Mesothelial cell of epicardium (in vitro differentiated cells): ENCODE data around the gene KCNJ18. TPM values are rescaled to one million over a fixed set of nuclear protein-coding genes. Genes with fewer than 3 reads are reported as not detected.
"Not testable (repeated sequence)": the region's sequence is repeated elsewhere in the genome, so short reads cannot be mapped to it uniquely, and the experiment has no call there.

Source experiments
- DNase-seq, 2 experiments: peaks; one replicate each; pipeline ENCODE4 v3.0.0; 2021; ENCODE audit warnings: low spot score in 2 of 2; ENCODE audit not compliant: unreplicated experiment in 2 of 2
- H3K27ac Mint-ChIP-seq: 2 replicates; pipeline ENCODE4 v1.8.0; 2021; ENCODE audit warnings: mixed read lengths
- H3K27me3 Mint-ChIP-seq: 2 replicates; pipeline ENCODE4 v1.8.0; 2021; ENCODE audit warnings: low read depth, mixed read lengths
- H3K36me3 Mint-ChIP-seq: 2 replicates; pipeline ENCODE4 v1.8.0; 2021; ENCODE audit warnings: mixed read lengths
- H3K4me1 Mint-ChIP-seq: 2 replicates; pipeline ENCODE4 v1.8.0; 2021; ENCODE audit warnings: mixed read lengths
- H3K4me3 Mint-ChIP-seq: 2 replicates; pipeline ENCODE4 v1.8.0; 2021; ENCODE audit warnings: mild to moderate bottlenecking, moderate library complexity, mixed read lengths
- H3K9me3 Mint-ChIP-seq: 2 replicates; pipeline ENCODE4 v1.8.0; 2021; ENCODE audit warnings: mixed read lengths
- total RNA-seq: library from RNA; stranded (reverse); gene quantifications from 3 replicates; pipeline ENCODE4 v1.2.1, GENCODE V29; 2021
- TF ChIP-seq, protein P1 (sequence below): fragments of 200-600 bp; sonication (generic); IDR thresholded peaks from one replicate; pipeline ENCODE4 v1.5.0; 2021; ENCODE audit warnings: antibody characterized with exemption; ENCODE audit not compliant: unreplicated experiment

Gene KCNJ18
- total RNA-seq, 1 donor from 2014 or later: not detected

DNA sequence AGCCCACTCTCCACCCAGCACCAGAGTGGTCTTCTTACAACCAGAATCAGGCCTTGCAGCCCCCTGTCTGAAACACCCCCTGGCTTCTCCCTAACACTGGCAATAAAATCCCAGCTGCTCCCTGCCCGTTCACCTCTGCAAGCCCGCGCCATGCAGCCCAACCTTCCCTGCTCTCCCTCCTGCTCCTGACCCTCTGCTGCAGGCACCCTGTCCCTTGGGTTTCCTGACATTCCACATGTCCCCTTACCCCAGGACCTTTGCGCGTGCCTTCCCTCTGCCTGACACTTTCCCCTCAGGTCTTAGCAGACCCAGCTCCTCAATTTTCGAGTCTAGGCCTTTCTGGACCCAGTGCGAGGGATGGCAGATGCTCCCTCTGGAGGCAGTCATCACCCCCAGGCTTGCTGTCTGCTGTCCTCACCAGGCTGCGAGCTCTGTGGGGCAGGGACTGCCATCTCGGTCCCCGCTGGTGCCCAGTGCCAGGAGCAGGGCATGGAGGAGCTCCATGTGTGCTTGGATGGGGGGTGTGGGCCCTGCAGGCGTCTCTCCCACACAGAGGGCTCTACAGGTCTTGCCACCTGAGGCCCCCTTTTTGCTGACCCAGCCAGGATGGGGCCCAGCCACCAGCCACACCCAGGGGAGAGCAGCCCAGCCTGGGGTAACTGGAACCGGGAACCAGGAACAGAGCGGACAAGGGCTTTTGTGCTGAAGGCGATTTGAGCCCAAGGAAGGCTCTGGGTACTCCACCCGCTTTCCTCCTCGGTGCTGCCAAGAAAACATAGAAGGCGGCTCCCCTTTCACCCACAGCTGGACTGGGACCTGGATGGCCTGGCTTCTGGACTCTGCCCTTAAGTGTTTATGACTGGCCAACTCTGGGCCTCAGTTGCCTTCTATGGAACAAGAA lies 15.6 kb downstream of the KCNJ18 start:
- H3K27me3 Mint-ChIP-seq, H3K4me1 Mint-ChIP-seq, H3K4me3 Mint-ChIP-seq, H3K36me3 Mint-ChIP-seq, H3K27ac Mint-ChIP-seq, DNase-seq: not testable (repeated sequence)
- peaks cover 30% of the 10 kb centered on the region for H3K9me3 Mint-ChIP-seq

DNA sequence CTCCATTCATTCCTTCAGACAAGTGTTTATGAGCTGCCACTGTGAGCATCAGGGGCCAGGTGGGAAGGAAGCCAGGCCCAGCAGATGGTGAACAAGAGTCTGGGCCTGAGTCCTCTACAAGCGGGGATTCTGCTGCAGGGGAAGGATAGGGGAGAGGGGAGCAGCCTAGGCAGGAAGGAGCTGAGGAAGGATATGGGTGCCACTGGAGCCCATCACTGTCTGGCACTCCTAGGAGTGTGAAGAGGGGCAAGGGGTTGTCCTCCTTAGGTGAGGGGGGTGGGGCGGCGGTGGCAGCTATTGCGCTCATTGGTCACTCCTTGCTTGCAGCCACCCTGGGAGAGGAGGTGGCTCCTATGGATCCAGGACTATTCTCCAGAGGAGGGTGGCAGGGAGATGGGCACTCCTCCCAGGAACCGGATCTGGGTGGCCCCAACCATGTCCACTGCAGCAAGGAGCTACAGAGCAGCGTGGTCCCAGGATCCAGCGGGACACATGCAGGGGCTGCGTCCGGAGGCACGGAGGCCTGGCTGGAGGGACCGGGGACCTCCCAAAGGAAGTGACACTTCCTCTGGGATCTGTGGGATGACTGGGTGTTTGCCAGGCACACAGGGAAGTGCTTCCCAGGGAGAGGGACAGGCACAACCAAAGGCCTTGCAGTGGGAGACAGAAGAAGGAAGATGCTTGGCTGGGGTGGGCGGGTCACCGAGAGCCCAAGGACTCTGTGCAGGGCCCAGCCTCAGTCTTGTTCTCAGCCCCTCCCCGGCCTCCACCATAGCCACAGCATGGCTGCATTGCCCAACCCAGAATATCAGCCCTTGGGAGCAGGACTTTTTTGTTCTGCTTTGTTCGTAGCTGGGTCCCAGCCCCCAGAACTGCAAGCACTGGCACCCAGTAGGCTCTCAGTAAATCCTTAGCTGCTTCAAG lies 16.6 kb downstream of the KCNJ18 start:
- not testable (repeated sequence) for H3K27me3 Mint-ChIP-seq, H3K4me1 Mint-ChIP-seq, H3K36me3 Mint-ChIP-seq, H3K27ac Mint-ChIP-seq, H3K4me3 Mint-ChIP-seq, DNase-seq
- H3K9me3 Mint-ChIP-seq: peaks cover 37% of the 10 kb centered on the region

DNA sequence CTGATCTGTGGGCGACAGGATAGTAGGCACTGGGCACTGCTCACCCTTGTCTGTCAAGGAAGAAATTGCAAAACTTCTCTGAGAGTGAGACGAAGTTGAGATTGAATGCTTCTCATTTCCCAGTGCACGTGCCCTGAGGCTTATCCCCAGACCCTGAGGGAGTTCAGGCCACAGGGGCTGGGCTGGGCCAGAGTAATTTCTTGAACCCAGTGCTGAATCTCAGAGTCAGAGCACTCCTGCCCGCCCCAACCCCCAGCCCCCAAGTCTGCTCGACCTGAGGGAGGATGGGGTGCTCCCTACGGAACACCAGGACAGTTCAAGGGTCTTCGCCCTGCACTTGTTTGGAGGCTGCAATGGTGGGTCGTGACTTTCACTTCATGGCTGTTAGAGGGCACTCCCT lies 17.7 kb downstream of the KCNJ18 start:
- H3K4me1 Mint-ChIP-seq, H3K36me3 Mint-ChIP-seq, DNase-seq, H3K27me3 Mint-ChIP-seq, H3K4me3 Mint-ChIP-seq, H3K27ac Mint-ChIP-seq: not testable (repeated sequence)
- H3K9me3 Mint-ChIP-seq: peaks cover 38% of the 10 kb centered on the region

DNA sequence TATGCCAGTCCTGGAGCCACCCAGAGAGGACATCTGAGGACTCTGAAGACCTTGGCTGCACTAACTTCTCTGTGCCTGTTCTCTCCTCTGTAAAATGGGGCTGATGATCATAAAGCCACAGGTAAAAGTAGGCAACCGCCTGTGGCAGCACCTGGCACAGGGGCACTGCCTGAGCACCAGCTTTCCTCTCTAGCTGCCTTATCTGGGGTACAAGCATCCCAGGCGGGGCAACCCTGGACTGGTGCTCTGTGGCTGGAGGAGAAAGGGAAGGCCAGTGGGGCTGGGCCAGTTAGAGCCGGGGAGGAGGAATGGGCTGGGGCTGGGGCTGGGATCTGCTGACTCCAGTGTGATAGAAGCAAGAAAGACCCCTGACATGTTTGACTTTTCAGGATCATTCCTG lies 18.2 kb downstream of the KCNJ18 start:
- H3K4me1 Mint-ChIP-seq, H3K27ac Mint-ChIP-seq, H3K27me3 Mint-ChIP-seq, H3K4me3 Mint-ChIP-seq, DNase-seq, H3K36me3 Mint-ChIP-seq: not testable (repeated sequence)
- peaks cover 34% of the 10 kb centered on the region for H3K9me3 Mint-ChIP-seq

DNA sequence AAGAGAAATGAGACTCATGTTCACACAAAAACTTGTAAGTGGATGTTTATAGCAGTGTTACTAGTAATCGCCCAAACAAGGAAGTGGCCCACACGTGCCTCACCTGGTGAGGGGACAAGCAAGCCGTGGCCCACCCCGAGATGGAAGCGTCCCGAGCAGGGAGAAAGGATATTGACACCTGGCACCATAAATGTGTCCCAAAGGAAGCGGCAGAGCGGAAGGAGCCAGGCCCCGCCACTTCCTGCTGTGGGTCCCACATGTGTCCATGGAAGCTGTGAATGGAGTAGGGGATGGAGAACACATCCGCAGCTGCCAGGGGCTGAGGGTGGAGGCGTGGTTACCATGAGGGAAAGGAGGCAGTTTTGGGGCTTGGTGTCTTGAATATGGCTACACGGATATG lies 18.9 kb downstream of the KCNJ18 start:
- no peak overlapping the region for H3K4me3 Mint-ChIP-seq
- H3K27me3 Mint-ChIP-seq: no peaks in the 10 kb centered on the region
- H3K36me3 Mint-ChIP-seq: no peaks in the 10 kb centered on the region
- DNase-seq: no peak
- peaks cover 32% of the 10 kb centered on the region for H3K9me3 Mint-ChIP-seq
- no peaks in the 10 kb centered on the region for H3K4me1 Mint-ChIP-seq
- H3K27ac Mint-ChIP-seq: no peak overlapping the region
- TF ChIP-seq, protein P1, sequence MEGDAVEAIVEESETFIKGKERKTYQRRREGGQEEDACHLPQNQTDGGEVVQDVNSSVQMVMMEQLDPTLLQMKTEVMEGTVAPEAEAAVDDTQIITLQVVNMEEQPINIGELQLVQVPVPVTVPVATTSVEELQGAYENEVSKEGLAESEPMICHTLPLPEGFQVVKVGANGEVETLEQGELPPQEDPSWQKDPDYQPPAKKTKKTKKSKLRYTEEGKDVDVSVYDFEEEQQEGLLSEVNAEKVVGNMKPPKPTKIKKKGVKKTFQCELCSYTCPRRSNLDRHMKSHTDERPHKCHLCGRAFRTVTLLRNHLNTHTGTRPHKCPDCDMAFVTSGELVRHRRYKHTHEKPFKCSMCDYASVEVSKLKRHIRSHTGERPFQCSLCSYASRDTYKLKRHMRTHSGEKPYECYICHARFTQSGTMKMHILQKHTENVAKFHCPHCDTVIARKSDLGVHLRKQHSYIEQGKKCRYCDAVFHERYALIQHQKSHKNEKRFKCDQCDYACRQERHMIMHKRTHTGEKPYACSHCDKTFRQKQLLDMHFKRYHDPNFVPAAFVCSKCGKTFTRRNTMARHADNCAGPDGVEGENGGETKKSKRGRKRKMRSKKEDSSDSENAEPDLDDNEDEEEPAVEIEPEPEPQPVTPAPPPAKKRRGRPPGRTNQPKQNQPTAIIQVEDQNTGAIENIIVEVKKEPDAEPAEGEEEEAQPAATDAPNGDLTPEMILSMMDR: no peak

DNA sequence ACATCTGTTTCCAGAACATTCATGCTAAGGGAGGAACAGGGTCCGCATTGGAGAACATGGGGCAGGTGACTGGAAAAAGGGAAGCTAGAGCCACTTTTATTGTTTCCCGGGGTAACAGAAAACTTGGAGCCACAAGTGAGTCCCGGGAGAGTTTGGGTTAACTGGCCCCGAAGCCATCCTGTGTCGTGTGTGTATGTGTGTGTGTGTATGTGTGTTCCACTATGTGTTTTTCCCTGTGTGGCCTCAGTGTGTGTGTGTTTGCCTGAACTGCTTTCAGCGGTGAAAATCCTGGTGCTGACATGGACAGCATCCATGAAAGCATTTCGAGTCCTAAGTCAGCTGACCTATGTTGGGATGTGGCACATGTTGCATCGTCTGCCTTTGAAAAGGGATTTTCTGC lies 20.7 kb downstream of the KCNJ18 start:
- H3K27me3 Mint-ChIP-seq, DNase-seq, H3K36me3 Mint-ChIP-seq, H3K27ac Mint-ChIP-seq, H3K4me1 Mint-ChIP-seq, H3K4me3 Mint-ChIP-seq: not testable (repeated sequence)
- peaks cover 27% of the 10 kb centered on the region for H3K9me3 Mint-ChIP-seq

DNA sequence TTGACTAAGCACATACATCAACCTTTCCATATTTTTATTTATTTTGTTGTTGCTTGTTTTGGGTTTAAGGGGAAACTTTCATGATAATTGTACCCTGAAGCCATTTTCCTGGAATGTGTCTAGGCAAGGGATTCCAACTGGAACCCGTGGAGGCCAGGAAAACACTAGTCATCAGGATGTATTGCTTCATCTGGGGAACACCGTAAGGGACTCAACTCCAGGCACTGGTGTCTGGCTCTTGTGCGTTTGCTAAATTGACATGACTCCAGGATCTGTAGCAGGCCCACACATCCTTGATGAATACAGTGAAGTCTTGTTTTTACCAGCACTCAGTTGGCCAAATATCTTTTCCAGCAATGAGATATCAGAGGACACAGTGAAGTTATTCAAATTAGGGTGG lies 21.3 kb downstream of the KCNJ18 start:
- H3K27me3 Mint-ChIP-seq, H3K4me3 Mint-ChIP-seq, H3K27ac Mint-ChIP-seq, H3K4me1 Mint-ChIP-seq, H3K36me3 Mint-ChIP-seq, DNase-seq: not testable (repeated sequence)
- peaks cover 27% of the 10 kb centered on the region for H3K9me3 Mint-ChIP-seq

DNA sequence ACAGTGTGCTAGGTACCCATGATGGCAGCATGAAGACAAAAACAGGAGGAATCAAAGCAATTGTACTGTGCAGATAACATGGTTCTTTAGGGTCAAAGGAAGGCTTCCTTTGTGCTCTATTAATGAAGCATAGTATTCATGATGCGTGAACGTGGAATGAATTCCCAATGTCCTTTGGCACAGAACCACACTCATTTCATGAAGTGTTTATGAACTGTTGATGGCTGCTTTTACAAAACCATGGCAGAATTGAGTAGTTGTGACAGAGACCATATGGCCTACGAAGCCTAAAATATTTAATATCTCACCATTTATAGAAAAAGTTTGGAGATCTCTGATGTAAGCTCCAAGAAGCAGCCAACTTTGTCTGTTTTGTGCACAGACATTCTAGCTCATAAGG lies 22.4 kb downstream of the KCNJ18 start:
- not testable (repeated sequence) for H3K4me3 Mint-ChIP-seq, H3K27me3 Mint-ChIP-seq, DNase-seq, H3K36me3 Mint-ChIP-seq, H3K4me1 Mint-ChIP-seq, H3K27ac Mint-ChIP-seq
- peaks cover 30% of the 10 kb centered on the region for H3K9me3 Mint-ChIP-seq

DNA sequence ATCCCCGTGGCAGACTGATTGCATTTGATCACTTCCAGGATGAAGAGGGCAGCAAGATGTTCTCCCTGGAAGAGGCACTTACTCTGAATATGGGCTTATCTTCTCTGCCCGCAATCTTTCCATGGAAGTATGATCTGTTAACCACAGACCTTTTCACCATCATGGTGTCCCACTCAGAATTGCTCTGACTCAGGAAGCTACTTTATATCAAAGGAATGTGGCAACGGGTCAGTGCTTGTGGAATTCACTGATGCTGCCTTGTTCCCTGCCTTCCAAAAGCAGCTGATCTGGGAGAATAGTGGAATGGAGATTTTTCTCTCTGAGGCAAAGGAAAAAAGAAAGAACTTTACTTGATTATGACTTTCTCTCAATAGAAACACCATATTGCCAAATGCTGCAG lies 23.6 kb downstream of the KCNJ18 start:
- not testable (repeated sequence) for H3K4me1 Mint-ChIP-seq, H3K4me3 Mint-ChIP-seq, DNase-seq, H3K27ac Mint-ChIP-seq, H3K27me3 Mint-ChIP-seq, H3K36me3 Mint-ChIP-seq
- peaks cover 37% of the 10 kb centered on the region for H3K9me3 Mint-ChIP-seq

DNA sequence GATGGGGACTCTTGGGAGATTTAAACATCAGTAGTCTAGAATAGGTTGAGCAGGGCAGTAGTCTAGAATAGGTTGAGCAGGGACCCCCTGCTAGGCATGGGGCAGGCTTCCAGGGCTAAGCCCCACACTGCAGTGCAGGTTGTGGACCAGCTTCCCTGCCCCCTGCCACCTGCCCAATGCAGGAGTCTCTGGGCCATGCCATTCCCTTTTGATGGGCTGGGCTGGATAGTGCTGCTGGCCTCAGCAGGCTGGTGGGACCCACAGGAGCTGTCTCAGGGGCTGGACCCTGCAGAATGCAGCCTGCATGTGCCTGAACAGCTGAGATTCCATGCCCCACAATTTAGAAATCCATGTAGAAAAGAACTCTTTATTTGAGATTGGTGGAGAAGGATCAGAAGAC lies 26.6 kb downstream of the KCNJ18 start:
- H3K36me3 Mint-ChIP-seq: not testable (repeated sequence)

DNA sequence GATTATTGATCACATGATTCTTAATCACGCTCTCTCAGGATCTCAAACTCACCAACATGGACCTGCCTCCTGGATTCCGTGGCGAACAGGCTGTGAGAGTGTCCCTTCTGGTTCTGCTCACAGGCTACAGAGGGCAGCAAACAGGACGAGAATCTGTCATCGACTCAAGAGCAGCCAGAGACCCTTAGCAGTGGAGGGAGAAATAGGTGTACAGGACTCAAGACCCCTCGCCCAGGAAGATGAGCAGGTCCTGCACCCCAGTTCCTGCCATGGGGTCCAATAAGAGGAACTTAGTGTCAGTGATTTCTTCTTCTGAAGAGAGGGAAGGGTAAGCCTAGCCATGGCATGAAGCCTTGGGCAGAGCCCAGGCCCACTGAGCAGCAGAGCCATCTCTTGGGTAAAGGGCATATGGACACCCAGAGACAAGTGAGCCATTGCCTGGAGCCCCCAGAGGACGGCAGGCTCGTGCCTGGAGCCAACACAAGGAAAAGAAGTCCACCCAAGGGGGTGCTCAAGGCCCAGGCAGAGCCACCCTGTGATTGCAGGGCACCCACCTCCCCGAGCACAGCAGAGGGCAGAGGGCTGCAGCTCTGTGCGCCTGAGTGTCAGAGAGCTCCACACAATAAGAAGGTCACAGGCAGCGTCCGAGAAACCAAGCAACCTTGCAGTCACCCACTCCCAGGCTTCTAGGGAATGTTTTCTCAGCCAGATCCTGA lies 27.3 kb downstream of the KCNJ18 start:
- not testable (repeated sequence) for DNase-seq, H3K4me1 Mint-ChIP-seq, H3K36me3 Mint-ChIP-seq, H3K4me3 Mint-ChIP-seq, H3K27me3 Mint-ChIP-seq, H3K27ac Mint-ChIP-seq
- H3K9me3 Mint-ChIP-seq: peaks cover 29% of the 10 kb centered on the region

More for the DNA sequence above, 26.6 kb downstream of the KCNJ18 start:
- H3K4me3 Mint-ChIP-seq, H3K27me3 Mint-ChIP-seq, H3K4me1 Mint-ChIP-seq, DNase-seq, H3K27ac Mint-ChIP-seq: not testable (repeated sequence)
- peaks cover 32% of the 10 kb centered on the region for H3K9me3 Mint-ChIP-seq

DNA sequence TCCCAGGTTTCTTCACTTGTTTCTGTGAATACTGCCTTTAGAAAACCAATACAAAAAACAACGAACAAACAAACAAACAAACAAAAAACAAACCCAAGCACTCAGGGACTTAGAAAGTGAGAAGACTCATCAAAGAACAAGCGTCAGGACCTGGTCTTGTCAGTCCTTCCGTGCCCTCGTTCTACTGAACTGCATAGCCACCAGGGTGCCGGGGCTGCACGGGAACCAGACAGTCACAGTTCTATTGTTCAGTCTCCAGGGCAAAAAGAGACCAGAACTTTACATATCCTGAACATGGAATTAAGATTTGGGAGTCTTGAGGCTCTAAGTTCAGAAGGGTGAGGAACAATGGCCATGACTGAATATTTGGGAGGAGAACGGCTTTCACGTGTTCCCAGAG lies 28.2 kb downstream of the KCNJ18 start:
- not testable (repeated sequence) for H3K27me3 Mint-ChIP-seq, DNase-seq, H3K4me1 Mint-ChIP-seq, H3K36me3 Mint-ChIP-seq, H3K27ac Mint-ChIP-seq, H3K4me3 Mint-ChIP-seq
- peaks cover 24% of the 10 kb centered on the region for H3K9me3 Mint-ChIP-seq
